NCI-H446 treated with DMSO at 0.1 percent for 48 hours (cell line): ENCODE results near the gene ST6GALNAC6.
A peak's percentile ranks its signal among the peaks of the same experiment; 100 is the strongest.

Experiments used
- DNase-seq: peaks from one replicate; lab custom pipeline; 2025; lab: John Stamatoyannopoulos, UW

The ST6GALNAC6 gene

DNA sequence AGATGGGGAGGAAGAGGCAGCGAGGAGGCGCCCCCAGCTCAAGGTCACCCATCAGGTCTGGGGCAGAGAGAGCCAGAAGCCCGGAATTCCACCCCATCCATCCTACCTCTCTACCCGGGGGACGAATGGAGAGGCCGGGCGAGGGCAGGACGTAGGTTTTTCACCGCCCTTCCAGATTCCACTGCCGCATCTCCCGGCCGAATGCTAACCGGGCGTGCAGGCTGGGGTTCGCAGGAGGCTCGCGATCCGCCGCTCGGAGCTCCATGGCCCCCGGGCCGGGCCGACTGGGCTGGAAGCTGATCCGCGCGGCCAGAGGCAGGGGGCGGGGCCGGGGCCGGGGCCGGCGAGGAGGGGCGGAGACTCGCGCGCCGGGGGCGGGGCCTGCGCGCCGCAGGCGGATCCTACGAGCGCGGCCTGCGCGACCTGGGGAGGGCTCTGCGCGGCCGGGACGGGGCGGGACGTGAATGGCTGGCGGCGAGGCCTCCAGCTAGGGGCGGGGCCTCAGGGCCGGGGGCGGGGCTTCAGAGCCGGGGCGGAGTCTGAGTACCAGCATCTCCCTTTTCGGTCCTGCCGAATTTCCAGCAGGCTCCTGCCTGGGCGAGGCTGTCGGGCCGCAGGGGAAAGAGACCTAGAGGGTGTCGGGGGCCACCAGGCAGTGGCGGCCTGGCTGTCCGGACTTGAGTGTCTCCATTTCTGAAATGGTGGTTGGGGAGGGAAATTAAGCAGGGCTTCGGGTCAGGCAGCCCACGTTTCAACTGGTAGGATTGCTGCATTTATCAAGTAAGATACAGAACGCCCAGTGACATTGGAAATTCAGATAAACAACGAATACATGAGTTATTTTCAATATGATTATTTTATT lies 17.5 kb upstream of the ST6GALNAC6 start, which contains the start of gene ST6GALNAC4:
ST6GALNAC4 (minus strand) TSS at position 322 of the 862 bp plus-strand sequence. CDS start 622 bp downstream, outside the sequence.
- DNase-seq, result peak; percentile 60

DNA sequence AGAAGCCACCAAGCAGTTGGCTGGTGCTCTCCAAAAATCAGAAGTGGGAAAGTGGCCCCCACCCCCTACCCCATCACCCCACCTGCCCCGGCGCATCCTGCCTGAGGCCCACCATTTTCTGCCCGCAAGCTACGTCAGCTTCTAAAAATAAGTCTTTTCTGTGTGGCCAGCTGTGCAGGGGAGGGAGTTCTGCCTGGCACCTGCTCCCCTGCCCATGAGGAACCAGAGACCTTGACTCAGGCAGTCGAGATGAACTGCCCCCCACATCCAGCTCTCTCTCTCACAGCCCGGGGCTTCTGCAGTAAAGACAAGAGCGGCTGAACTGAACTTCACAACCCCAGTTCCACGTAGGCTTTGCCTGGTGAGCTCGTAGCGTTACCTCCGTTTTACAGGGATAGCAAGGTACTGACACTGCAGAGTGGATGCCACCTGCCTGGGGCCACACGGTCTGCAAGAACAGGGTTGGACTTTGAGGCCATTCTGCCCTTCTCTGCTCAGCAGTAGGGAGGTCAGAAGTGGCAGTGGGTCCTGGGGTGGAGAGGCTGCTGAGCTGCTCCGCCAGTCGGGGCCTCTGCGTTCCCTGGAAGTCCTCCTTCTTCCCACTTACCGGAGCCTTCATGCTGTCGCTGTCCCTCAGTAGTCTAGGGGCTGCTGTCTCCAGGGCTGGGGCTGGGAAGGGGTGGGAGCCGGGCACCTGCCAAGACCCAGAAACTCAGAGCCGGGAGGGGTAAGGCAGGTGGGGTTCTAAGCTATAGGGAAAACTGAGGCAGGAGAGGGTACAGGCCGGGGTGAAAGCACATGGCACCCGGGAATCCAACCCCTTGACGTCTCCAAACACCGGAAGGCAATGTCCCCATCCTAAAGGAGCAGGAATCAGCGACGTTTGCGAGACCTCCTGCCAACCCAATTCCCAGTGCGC lies 16.7 kb upstream of the ST6GALNAC6 start:
- DNase-seq, result no peak

DNA sequence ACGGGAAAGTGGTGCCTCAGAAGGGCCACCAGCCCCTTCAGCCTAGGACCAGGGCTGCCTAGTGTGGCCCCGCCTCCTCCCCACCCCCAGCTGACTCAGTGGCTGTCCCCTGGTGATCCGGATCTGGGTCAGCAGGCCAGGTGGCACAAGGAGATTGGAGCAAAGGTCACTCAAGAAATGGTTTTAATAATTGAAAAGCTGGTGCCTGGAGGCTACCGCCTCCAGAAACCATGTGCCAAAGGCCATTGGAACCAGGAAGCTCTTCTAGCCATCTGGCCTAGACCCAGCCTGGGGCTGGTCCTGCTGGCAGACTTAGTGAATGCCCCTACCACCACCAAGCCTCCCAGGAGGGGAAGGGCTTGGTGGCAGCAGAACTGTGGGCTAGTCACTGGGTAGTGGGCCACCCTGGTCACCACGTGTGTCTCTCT lies 15.9 kb upstream of the ST6GALNAC6 start:
- no peak for DNase-seq

DNA sequence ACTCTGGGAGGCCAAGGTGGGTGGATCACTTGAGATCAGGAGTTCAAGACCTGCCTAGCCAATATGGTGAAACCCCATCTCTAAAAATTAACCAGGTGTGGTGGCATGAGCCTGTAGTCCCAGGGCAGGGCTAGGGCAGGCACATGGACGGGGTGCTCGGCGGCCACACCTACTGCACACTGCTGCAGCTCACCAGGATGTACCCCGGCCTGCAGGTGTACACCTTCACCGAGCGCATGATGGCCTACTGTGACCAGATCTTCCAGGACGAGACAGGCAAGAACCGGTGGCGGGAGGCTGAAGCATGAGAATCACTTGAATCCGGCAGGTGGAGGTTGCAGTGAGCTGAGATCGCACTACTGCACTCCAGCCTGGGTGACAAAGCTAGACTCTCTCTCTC lies 14.3 kb upstream of the ST6GALNAC6 start:
- no peak for DNase-seq

GRCh38 chr9:127912882-127913281 lies 13.5 kb upstream of the ST6GALNAC6 start:
- no peak for DNase-seq

DNA sequence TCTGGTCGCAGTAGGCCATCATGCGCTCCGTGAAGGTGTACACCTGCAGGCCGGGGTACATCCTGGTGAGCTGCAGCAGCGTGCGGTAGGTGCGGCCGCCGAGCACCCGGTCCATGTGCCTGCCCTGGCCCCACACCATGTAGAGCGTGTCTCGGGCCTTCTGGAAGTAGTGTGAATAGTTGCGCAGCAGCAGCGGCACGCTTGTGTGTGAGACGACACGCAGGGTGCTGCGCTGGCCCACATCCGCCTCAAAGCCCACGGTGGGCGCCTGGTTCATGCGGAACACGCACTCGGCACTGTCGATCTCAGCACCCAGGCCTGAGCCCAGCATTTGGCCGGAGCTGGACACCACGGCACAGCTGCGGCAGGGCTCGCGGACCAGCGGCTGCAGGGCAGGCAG lies 12.9 kb upstream of the ST6GALNAC6 start:
- no peak for DNase-seq

DNA sequence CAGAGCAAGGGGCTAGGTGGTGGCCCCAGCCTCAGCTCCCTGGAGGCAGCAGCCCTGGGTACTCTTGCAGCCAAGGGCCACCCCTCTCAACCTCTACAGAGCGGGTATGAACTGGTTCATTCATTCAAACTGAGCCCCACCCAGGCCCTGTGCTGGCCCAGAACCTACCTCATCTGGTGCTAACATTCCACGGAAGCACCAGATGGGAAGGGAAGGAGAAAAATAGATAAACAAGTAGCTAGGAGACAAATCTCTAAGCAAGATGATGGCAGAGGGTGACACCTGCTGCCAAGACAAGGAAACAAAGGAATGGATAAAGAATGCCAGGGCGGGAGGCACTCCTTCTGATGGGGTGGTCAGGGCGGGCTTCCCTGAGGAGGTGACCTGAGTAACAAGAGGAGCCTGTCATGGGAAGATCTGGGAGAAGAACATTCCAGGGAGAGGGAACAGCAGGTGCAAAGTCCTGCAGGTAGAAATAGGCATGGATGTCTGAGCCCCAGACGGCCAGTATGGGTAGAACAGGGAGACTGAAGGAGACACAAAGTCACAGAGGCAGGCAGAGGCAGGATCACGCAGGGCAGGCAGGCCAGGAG lies 11.3 kb upstream of the ST6GALNAC6 start:
- DNase-seq, result no peak

DNA sequence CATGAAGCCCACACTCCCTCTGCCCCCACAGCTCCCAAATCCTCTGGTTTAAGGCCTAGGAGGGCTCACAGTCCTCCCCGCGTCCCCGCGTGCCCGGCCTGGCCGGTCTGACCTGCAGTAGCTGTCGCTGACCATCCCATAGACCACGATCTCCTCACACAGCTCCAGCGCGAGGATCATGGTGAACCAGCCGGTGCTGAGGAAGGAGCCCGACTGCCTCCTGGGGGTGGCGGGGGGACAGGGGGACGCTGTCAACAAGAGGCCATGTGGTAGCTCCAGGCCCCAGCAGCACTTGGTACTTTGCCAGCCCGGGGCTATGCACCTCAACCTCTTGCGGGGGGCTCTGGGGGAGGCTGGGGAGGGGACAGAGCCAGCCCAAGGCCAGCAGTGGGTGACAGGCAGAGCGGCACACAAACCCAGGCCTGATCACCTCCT lies 10.5 kb upstream of the ST6GALNAC6 start:
- DNase-seq, result no peak

GRCh38 chr9:127908660-127908926 lies 9.2 kb upstream of the ST6GALNAC6 start:
- DNase-seq, result no peak

GRCh38 chr9:127907867-127908659 lies 8.7 kb upstream of the ST6GALNAC6 start:
- no peak for DNase-seq

- no peak for DNase-seq
These were observed 6.4 kb upstream of the ST6GALNAC6 start for GRCh38 chr9:127905788-127906191.

DNA sequence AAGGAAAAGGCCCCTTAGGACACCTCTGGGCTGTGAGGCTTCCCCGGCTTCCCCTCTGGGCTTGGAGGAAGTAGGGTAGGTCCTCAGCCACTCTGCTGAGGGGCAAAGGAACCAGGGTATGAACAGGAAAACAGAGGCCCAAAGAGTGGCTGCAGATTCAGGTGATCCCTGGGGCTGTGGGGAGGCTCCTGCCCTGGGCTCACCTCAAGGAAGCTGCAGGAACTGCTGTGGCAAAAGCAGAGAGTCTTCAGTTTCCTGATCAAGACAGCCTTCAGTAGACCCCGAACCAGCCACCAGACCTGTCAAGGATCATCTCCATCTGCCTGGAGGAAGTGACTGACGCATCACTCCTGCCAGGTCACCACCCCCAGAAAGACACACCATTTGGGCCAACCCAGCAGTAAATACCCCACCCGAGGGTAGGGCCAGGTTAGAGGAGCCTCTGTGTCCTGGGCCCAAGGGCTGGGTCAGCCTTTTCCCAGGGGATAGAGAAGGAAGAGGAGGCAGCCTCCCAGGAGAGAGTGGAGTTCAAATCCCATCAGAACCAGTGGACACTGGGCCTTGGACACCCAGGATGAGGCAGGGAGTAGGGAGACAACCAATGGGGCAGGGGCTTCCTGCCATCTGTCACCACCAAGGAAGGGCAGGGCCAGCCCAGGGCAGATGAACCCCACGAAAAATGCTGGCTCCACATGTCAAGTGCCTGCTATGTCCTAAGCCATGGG lies 5.8 kb upstream of the ST6GALNAC6 start:
- DNase-seq, result no peak

- DNase-seq, result no peak
These were observed 5.2 kb upstream of the ST6GALNAC6 start for GRCh38 chr9:127904561-127905003.

DNA sequence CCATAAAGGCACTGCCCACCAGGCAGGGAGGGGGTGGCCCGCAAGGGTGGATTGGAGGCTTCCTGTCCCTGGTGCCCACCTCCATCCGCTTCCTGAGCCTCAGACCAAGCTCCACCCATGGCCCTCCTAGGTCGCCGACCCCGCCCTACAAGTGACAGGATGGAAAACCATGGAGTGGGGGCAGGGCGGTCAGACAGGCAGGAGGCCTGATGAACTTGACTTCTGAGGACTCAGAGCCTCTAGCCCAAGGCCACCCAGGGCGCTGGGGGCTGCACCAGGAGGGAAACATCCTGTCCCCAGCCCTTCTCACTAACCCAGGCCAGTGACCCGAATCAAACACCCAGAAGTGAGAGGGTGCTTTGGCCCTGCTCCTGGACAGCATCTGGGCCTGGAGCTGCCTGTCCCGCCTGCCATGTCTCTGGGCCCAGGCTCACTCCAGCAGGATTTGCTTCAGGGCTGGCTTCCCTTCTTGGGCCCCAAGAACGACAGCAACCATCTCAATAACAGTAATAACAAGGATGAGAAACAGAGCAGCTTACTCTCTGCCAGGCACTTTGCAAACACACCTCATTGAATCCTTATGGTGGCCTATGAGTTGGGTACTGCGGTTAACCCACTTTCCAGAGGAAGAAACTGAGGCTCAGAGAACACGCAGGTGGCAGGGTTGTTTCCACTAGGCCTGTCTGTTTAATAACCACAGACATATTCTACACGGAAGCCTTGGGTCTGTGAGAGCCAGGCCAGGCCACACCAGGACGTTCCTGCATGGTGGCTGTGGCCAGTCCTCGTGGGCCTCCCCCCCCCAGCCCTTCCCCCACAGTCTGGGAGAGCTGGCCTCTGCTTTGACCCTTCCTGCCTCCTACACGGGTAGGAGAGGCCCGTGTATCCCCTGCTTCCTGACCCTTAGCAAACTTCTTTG lies 4.4 kb upstream of the ST6GALNAC6 start:
- no peak for DNase-seq

DNA sequence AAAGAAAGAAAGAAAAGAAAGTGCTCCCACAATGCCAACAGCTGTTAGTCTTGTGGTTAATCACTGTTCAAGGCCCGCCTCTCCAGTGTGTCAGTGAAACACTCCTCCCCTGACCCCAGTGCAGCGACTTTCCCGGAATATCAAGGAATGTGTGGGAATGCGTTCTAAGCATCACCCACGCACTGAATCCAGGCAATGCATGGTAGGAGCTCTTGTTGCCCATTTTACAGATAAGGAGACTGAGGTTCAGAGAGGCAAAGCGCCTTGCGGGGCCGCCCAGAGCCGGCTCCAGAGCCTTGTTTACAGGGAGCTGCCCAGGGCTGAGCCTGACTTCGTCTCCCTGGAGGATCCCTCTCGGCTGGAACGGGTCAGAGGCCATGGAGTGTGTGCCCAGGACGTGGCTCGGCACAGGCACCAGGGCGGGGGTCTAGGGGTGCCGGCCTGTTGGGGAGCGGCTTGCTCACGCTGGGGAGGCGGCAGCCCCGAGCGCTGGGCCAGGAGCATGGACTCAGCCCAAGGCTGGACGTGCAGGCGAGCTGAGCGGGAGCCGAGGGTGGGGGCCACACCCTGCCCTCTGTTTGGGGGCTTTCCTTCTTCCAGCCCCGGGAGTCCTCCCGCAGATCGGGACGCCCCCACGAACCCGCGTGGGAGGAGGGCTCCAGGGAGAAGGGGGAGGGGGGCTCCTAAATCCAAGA lies 823 bp downstream of the ST6GALNAC6 start:
- no peak for DNase-seq

GRCh38 chr9:127897193-127897692 lies 2.2 kb downstream of the ST6GALNAC6 start:
- no peak for DNase-seq

GRCh38 chr9:127896395-127897192 lies 2.8 kb downstream of the ST6GALNAC6 start:
- DNase-seq, result no peak

DNA sequence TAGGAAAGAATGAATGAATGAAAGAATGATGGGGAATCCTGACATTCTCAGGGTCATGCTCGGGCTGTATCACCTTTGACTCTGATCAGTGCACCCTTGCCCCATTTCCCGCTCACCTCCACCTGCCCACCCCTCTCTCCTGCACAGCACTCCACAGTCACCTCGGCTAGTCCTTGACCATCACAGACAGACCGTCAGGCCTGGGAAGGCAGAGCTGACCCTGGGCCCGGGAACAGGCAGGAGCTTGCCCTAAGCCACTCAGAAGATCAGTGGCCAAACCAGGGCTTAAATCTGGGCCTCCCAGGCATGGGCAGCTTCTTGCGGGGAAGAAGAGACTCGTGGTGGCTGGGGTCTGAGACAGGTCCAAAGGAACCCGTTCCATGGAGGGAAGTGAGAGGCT lies 3.6 kb downstream of the ST6GALNAC6 start:
- no peak for DNase-seq
